Gastrocnemius medialis (tissue), 4 donors: ENCODE results near the gene PHACTR1.

Experiments used
- POLR2A ChIP-seq, 2 donors: fragments of 450-650 bp; IDR thresholded peaks; one replicate each; pipeline ENCODE4 v1.6.1; 2017; ENCODE audit warnings: antibody characterized with exemption in 2 of 2, mild to moderate bottlenecking in 2 of 2, moderate library complexity in 2 of 2
- TF ChIP-seq, protein P1 (sequence below), 5 experiments: fragments of 450-650 bp in 3 of 5; fragments of 200-600 bp in 2 of 5; sonication (generic) in 2 of 5; IDR thresholded peaks in 4 of 5; conservative IDR thresholded peaks in 1 of 5; 1 replicate in 4 of 5; 2 replicates in 1 of 5; pipeline ENCODE4 v1.5.1; 2016 to 2019; ENCODE audit warnings: antibody characterized with exemption in 5 of 5, mild to moderate bottlenecking in 3 of 5, moderate library complexity in 3 of 5

DNA sequence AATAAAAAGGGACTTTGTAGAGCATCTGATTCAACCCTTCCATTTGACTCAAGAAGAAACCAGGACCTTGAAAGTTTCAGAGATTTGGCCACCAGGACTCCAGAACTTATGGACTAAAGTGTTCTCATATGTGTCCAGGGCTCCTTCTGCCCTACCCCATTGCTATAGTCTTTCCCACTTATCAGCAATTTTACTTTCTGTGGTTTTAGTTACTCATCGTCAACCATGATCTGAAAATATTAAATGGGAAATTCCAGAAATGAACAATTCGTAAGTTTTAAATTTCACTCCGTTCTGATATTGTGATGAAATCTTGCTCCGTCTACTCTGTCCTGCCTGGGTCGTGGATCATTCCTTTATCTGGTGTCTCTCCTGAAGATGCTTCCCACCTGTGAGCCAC lies 259.8 kb downstream of the PHACTR1 start:
- TF ChIP-seq, protein P1, sequence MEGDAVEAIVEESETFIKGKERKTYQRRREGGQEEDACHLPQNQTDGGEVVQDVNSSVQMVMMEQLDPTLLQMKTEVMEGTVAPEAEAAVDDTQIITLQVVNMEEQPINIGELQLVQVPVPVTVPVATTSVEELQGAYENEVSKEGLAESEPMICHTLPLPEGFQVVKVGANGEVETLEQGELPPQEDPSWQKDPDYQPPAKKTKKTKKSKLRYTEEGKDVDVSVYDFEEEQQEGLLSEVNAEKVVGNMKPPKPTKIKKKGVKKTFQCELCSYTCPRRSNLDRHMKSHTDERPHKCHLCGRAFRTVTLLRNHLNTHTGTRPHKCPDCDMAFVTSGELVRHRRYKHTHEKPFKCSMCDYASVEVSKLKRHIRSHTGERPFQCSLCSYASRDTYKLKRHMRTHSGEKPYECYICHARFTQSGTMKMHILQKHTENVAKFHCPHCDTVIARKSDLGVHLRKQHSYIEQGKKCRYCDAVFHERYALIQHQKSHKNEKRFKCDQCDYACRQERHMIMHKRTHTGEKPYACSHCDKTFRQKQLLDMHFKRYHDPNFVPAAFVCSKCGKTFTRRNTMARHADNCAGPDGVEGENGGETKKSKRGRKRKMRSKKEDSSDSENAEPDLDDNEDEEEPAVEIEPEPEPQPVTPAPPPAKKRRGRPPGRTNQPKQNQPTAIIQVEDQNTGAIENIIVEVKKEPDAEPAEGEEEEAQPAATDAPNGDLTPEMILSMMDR (IDR thresholded peaks at IDR 0.05 in 4 of 5, conservative IDR thresholded peaks at IDR 0.05 in 1 of 5): no peak
- no peak for TF ChIP-seq POLR2A (IDR thresholded peaks at IDR 0.05)
